GM23248 (cell line): ENCODE results near the gene PTP4A2. TPM values are rescaled to one million over a fixed set of nuclear protein-coding genes. Genes with fewer than 3 reads are reported as not detected.

ENCODE experiments used
- DNase-seq: peaks from one replicate; pipeline ENCODE4 v3.0.0-alpha.2; 2015
- H2AFZ ChIP-seq: fragments of 200-600 bp; sonication (generic); 2 replicates; pipeline ENCODE4 v1.6.1; 2016; ENCODE audit warnings: antibody characterized with exemption
- H3F3A ChIP-seq: fragments of 200-600 bp; sonication (generic); 2 replicates; pipeline ENCODE4 v1.6.1; 2016; ENCODE audit warnings: mild to moderate bottlenecking, antibody characterized with exemption, mixed run types; ENCODE audit not compliant: insufficient read depth
- H3K27ac ChIP-seq: fragments of 200-600 bp; sonication (generic); 2 replicates; pipeline ENCODE4 v1.5.1; 2016; ENCODE audit warnings: mild to moderate bottlenecking
- H3K27me3 ChIP-seq: fragments of 200-600 bp; sonication (generic); replicated peaks from 2 replicates; pipeline ENCODE4 v1.6.1; 2016; ENCODE audit warnings: mild to moderate bottlenecking; ENCODE audit not compliant: insufficient read depth
- H3K36me3 ChIP-seq: fragments of 200-600 bp; sonication (generic); 2 replicates; pipeline ENCODE4 v1.6.1; 2016; ENCODE audit warnings: low read depth, mild to moderate bottlenecking
- H3K4me1 ChIP-seq: fragments of 200-600 bp; sonication (generic); 2 replicates; pipeline ENCODE4 v1.6.1; 2016; ENCODE audit warnings: mild to moderate bottlenecking; ENCODE audit not compliant: insufficient read depth
- H3K4me2 ChIP-seq: fragments of 200-600 bp; sonication (generic); one replicate; pipeline ENCODE4 v1.6.1; 2016; ENCODE audit warnings: mild to moderate bottlenecking; ENCODE audit not compliant: unreplicated experiment
- H3K4me3 ChIP-seq: fragments of 200-600 bp; sonication (generic); 2 replicates; pipeline ENCODE4 v1.5.1; 2016; ENCODE audit warnings: mild to moderate bottlenecking
- H3K79me2 ChIP-seq: fragments of 200-600 bp; sonication (generic); 2 replicates; pipeline ENCODE4 v1.6.1; 2016; ENCODE audit warnings: mild to moderate bottlenecking; ENCODE audit not compliant: insufficient read depth
- H3K9ac ChIP-seq: fragments of 200-600 bp; sonication (generic); 2 replicates; pipeline ENCODE4 v1.6.1; 2016; ENCODE audit warnings: mild to moderate bottlenecking
- H3K9me2 ChIP-seq: fragments of 200-600 bp; sonication (generic); 2 replicates; pipeline ENCODE4 v1.6.1; 2016; ENCODE audit warnings: mixed run types, mild to moderate bottlenecking, moderate library complexity; ENCODE audit not compliant: insufficient read depth
- H3K9me3 ChIP-seq: fragments of 200-600 bp; sonication (generic); one replicate; pipeline ENCODE4 v1.6.1; 2017; ENCODE audit warnings: low read depth
- H4K20me1 ChIP-seq: fragments of 200-600 bp; sonication (generic); 2 replicates; pipeline ENCODE4 v1.6.0; 2016; ENCODE audit not compliant: insufficient read depth
- EZH2 ChIP-seq: fragments of 200-600 bp; sonication (generic); IDR thresholded peaks from 2 replicates; pipeline ENCODE4 v1.6.1; 2018; ENCODE audit warnings: antibody characterized with exemption, mild to moderate bottlenecking; ENCODE audit not compliant: insufficient read depth, poor library complexity, severe bottlenecking
- EZH2phosphoT487 ChIP-seq: fragments of 200-600 bp; sonication (generic); IDR thresholded peaks from 2 replicates; pipeline ENCODE4 v1.6.1; 2018; ENCODE audit warnings: antibody characterized with exemption, moderate library complexity, mild to moderate bottlenecking, low read depth; ENCODE audit not compliant: insufficient read depth
- WGBS, 2 experiments: methylation state at CpG; one replicate each; pipeline ENCODE4 v1.1.6; 2015 to 2017; ENCODE audit warnings: low lambda C conversion rate in 2 of 2, low coverage in 1 of 2; ENCODE audit errors: missing lambda C conversion rate in 2 of 2; 5-methylcytosine and 5-hydroxymethylcytosine counted together
- in situ Hi-C: fragments of 300-500 bp; cut with MboI; formaldehyde crosslinking; loops from 2 replicates; pipeline ENCODE4 v1.15.0; 2020
- polyA plus RNA-seq: library from polyadenylated mRNA; unstranded; fragments of >200 nt; fragmentation: Nextera tagmentation; extraction: Ambion mirVana; gene quantifications from 2 replicates; pipeline ENCODE4 v1.2.1, GENCODE V29; 2016
- total RNA-seq: library from RNA; depleted of rRNA; stranded (reverse); fragments of >200 nt; shearing (Covaris generic); gene quantifications from 2 replicates; pipeline ENCODE4 v1.2.3, GENCODE V29; 2014; rRNA removed

PTP4A2 gene
- total RNA-seq (379 and 430 TPM in 2 replicates), polyA plus RNA-seq (292 and 376 TPM in 2 replicates)

- in situ Hi-C loops, result no loop called here
- Histone ChIP-seq H4K20me1 (peaks cover 16% of the 10 kb centered on the region), H3K79me2 (peaks cover 45% of the 10 kb centered on the region), H3K36me3 (no peaks in the 10 kb centered on the region), H3K4me3 (peak within 1 kb of the TSS; percentile 96), H3K9me2 (no peaks in the 10 kb centered on the region), H3K4me2 (peak within 1 kb of the TSS; percentile 93), H2AFZ (peak within 1 kb of the TSS; percentile 76), H3K27ac (peak within 1 kb of the TSS; percentile 91), H3K9ac (peak within 1 kb of the TSS; percentile 98), H3F3A (peaks cover 56% of the 10 kb centered on the region), H3K27me3 (no peaks in the 10 kb centered on the region), H3K4me1 (peaks cover 44% of the 10 kb centered on the region), H3K9me3 (no peaks in the 10 kb centered on the region)
- TF ChIP-seq EZH2 (no peak), EZH2phosphoT487 (no peak)
- peak; percentile 96 for DNase-seq
- WGBS, 2 experiments, result 1% methylated on average over 57 to 64 of the region's 82 CpGs
Measured at GRCh38 chr1:31938184-31938975, at the start of gene PTP4A2. TSS of gene PTP4A2 (minus strand) at chr1:31938368. CDS start at chr1:31919065, 19,303 bp downstream.

- Histone ChIP-seq H4K20me1 (no peaks in the 10 kb centered on the region), H3K4me3 (no peak overlapping the region), H3K79me2 (no peaks in the 10 kb centered on the region), H3K4me2 (no peak overlapping the region), H3K9ac (no peak overlapping the region), H3K27ac (no peak overlapping the region), H3K9me3 (no peaks in the 10 kb centered on the region), H3K4me1 (peaks cover 10% of the 10 kb centered on the region), H3K9me2 (no peaks in the 10 kb centered on the region), H3F3A (peaks cover 11% of the 10 kb centered on the region), H3K27me3 (no peaks in the 10 kb centered on the region), H3K36me3 (no peaks in the 10 kb centered on the region), H2AFZ (no peak overlapping the region)
- in situ Hi-C loops, result no loop called here
- no peak for DNase-seq
- TF ChIP-seq EZH2phosphoT487 (no peak), EZH2 (no peak)
- 60 to 65% methylated on average over 9 of the region's 9 CpGs for WGBS, 2 experiments
Measured at GRCh38 chr1:31987135-31987619, 49.0 kb upstream of the PTP4A2 start.

- Histone ChIP-seq H3K4me1 (peaks cover 10% of the 10 kb centered on the region), H3K4me2 (no peak overlapping the region), H3K79me2 (no peaks in the 10 kb centered on the region), H3F3A (peaks cover 11% of the 10 kb centered on the region), H4K20me1 (no peaks in the 10 kb centered on the region), H3K27me3 (no peaks in the 10 kb centered on the region), H3K9ac (0 out of 2 replicates have a peak overlapping the region, but pooled peaks have one; percentile 12), H3K4me3 (no peak overlapping the region), H3K27ac (peak overlapping the region; percentile 20), H3K9me3 (no peaks in the 10 kb centered on the region), H3K9me2 (no peaks in the 10 kb centered on the region), H2AFZ (peak overlapping the region; percentile 71), H3K36me3 (no peaks in the 10 kb centered on the region)
- TF ChIP-seq EZH2 (no peak), EZH2phosphoT487 (no peak)
- peak; percentile 5 for DNase-seq
- WGBS, 2 experiments, result 46% methylated on average over 4 of the region's 4 CpGs
- in situ Hi-C loops, result no loop called here
Measured at GRCh38 chr1:31985430-31985829, 47.3 kb upstream of the PTP4A2 start.

- Histone ChIP-seq H3K9ac (0 out of 2 replicates have a peak overlapping the region, but pooled peaks have one; percentile 12), H2AFZ (peak overlapping the region; percentile 71), H3K4me2 (no peak overlapping the region), H4K20me1 (no peaks in the 10 kb centered on the region), H3K79me2 (no peaks in the 10 kb centered on the region), H3K27me3 (no peaks in the 10 kb centered on the region), H3K4me3 (no peak overlapping the region), H3K9me2 (no peaks in the 10 kb centered on the region), H3F3A (peaks cover 11% of the 10 kb centered on the region), H3K9me3 (no peaks in the 10 kb centered on the region), H3K36me3 (no peaks in the 10 kb centered on the region), H3K4me1 (peaks cover 10% of the 10 kb centered on the region), H3K27ac (peak overlapping the region; percentile 20)
- in situ Hi-C loops, result no loop called here
- TF ChIP-seq EZH2phosphoT487 (no peak), EZH2 (no peak)
- 79 to 84% methylated on average over 6 of the region's 6 CpGs for WGBS, 2 experiments
- peak; percentile 78 for DNase-seq
Measured at GRCh38 chr1:31984419-31985347, 46.5 kb upstream of the PTP4A2 start.
